ACC112 (cell line): Measurements from ENCODE around the gene TBC1D2B.

Experiments
- H2AFZ ChIP-seq: fragments of 200-600 bp; sonication (generic); one replicate; pipeline ENCODE4 v1.6.0; 2017; ENCODE audit warnings: antibody characterized with exemption, low read length; ENCODE audit not compliant: unreplicated experiment
- H3K27ac ChIP-seq: fragments of 200-600 bp; sonication (generic); 2 replicates; pipeline ENCODE4 v1.5.1; 2014; ENCODE audit warnings: low read depth, mild to moderate bottlenecking, antibody characterized with exemption, low read length, moderate library complexity
- H3K27me3 ChIP-seq: fragments of 200-600 bp; sonication (generic); 2 replicates; pipeline ENCODE4 v1.6.1; 2014; ENCODE audit warnings: mild to moderate bottlenecking, antibody characterized with exemption, low read length, moderate library complexity, mixed read lengths; ENCODE audit not compliant: insufficient read depth
- H3K36me3 ChIP-seq: fragments of 200-600 bp; sonication (generic); 2 replicates; pipeline ENCODE4 v1.6.1; 2016; ENCODE audit warnings: mild to moderate bottlenecking, antibody characterized with exemption, low read length, moderate library complexity, mixed read lengths; ENCODE audit not compliant: insufficient read depth
- H3K4me1 ChIP-seq: fragments of 200-600 bp; sonication (generic); one replicate; pipeline ENCODE4 v1.6.1; 2016; ENCODE audit warnings: low read length, mixed read lengths; ENCODE audit not compliant: insufficient read depth, unreplicated experiment, control insufficient read depth
- H3K4me3 ChIP-seq: fragments of 200-600 bp; sonication (generic); 2 replicates; pipeline ENCODE4 v1.5.1; 2014; ENCODE audit warnings: mild to moderate bottlenecking, low read depth, low read length
- H3K79me2 ChIP-seq: fragments of 200-600 bp; sonication (generic); one replicate; pipeline ENCODE4 v1.6.0; 2016; ENCODE audit warnings: low read length; ENCODE audit not compliant: control insufficient read depth, unreplicated experiment, insufficient read depth

TBC1D2B gene

DNA sequence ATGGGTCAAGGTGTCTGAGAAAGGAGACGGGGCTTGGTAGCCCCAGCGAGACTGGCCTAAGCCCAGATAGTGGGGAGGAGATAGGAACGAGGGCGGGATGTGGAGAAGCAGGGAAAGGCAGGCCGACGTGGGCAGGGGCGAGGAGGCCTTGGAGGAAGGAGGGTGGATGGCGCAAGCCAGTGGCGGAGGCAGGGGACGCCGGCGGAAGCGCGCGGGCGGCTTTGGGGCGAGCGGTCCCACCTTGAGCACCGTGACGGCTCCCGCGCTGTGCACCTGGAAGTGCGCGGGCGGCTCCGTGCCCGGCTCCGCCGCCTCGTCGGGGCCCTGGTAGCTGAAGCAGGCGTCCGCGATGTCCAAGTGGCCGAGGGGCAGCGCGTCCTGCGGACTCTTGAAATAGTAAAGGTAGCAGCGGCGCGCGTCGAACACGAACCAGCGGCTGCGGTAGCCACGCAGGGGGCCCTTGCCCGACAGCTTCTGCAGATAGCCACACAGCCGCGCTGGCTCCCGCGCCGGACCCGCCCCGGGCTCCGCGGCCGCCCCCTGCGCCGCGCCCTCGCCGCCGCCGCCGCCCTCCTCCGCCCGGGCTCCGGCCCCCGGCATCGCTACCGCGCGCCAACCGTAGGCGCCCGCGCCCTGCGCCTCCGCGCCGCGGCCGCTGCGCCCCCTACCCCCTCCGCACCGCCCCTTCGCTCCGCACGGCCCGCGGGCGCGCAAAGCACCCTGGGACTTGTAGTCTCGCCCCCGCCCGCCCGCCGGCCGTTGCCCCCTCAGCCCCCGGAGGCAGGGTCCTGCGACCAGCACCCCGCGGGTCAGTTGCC is at the start of gene TBC1D2B:
Gene TBC1D2B (minus strand): TSS at position 659 of the 818 bp plus-strand sequence. CDS start 59 bp downstream, at position 600.
- Histone ChIP-seq H3K27ac (peak within 1 kb of the TSS; percentile 90), H3K4me3 (peak within 1 kb of the TSS; percentile 100), H2AFZ (peak within 1 kb of the TSS; percentile 90), H3K79me2 (peaks cover 42% of the 10 kb centered on the region), H3K4me1 (peaks cover 23% of the 10 kb centered on the region), H3K36me3 (no peaks in the 10 kb centered on the region), H3K27me3 (no peaks in the 10 kb centered on the region)

DNA sequence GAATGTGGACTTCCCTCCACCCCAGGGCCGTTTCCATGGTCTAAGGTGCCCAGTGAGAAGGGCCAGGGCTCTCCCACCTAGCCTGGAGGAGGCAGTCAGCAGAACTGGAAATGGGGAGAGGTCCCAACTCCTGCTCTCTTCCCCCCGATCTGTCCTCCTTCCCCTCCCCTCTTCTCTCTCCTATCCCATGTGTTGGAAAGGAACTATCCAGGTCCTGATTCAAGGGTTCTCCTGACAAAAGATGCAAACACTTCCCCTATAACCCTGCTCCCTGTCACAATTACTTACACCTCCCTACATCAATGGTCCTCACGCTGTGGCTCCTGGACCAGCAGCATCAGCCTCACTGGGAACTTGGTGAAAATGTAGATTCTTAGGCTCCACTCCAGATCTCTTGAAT is 47.8 kb upstream of the TBC1D2B start:
- Histone ChIP-seq H3K79me2 (no peaks in the 10 kb centered on the region), H3K27ac (no peak overlapping the region), H3K4me3 (no peak overlapping the region), H3K4me1 (peaks cover 3% of the 10 kb centered on the region), H3K36me3 (no peaks in the 10 kb centered on the region), H3K27me3 (no peaks in the 10 kb centered on the region), H2AFZ (no peak overlapping the region)

DNA sequence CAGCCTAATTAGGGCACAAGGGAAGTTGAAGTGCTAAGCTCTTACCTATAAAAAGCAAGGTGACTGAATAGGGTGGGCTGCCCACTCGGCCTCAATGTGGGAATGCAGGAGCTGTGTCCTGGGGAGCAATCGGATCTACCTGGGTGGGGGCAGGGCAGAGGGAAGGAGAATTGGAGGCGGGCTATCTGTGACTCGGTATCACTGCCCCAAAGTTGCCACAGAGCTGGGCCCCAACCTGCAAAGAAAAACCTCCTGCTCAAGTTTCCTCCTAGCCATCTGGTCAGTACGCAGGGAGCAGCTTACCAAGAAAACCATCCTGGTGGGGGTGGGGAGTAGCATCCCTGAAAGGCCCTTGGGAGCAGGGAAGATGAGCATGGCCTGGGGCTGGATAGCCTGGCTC is 43.0 kb upstream of the TBC1D2B start:
- Histone ChIP-seq H3K4me3 (no peak overlapping the region), H3K36me3 (no peaks in the 10 kb centered on the region), H3K79me2 (no peaks in the 10 kb centered on the region), H3K4me1 (no peaks in the 10 kb centered on the region), H3K27me3 (no peaks in the 10 kb centered on the region), H3K27ac (no peak overlapping the region), H2AFZ (no peak overlapping the region)

DNA sequence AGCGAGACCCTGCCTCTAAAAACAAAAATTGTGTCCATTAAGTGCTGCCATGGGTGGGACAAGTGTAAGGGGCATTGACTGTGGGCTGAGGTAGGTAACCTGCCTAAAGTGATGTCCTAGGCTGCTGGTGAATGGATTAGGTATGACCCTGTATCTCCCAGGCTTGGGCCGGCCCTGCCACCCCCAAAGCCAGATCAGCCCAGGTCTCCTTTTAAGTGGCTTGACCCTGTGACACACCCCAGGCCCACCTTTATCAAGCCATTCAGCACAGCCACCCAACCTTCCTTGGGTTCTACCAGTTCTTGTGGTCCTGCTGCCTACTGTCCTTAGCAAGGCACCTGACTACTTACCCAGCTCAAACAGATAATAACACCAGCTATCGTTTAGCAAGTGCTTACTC is 35.0 kb upstream of the TBC1D2B start:
- no peaks in the 10 kb centered on the region for H3K27me3 ChIP-seq
- H2AFZ ChIP-seq: no peak overlapping the region
- no peak overlapping the region for H3K27ac ChIP-seq
- H3K36me3 ChIP-seq: no peaks in the 10 kb centered on the region
- no peak overlapping the region for H3K4me3 ChIP-seq
- no peaks in the 10 kb centered on the region for H3K79me2 ChIP-seq
- no peaks in the 10 kb centered on the region for H3K4me1 ChIP-seq

- no peaks in the 10 kb centered on the region for H3K79me2 ChIP-seq
- no peak overlapping the region for H2AFZ ChIP-seq
- H3K27me3 ChIP-seq: no peaks in the 10 kb centered on the region
Observed at GRCh38 chr15:78111788-78112187, 34.3 kb upstream of the TBC1D2B start.

GRCh38 chr15:78110916-78111475 is 33.5 kb upstream of the TBC1D2B start:
- H2AFZ ChIP-seq: no peak overlapping the region
- H3K27me3 ChIP-seq: no peaks in the 10 kb centered on the region
- no peak overlapping the region for H3K4me3 ChIP-seq
- H3K79me2 ChIP-seq: no peaks in the 10 kb centered on the region
- no peak overlapping the region for H3K27ac ChIP-seq
- no peaks in the 10 kb centered on the region for H3K36me3 ChIP-seq
- peaks cover 2% of the 10 kb centered on the region for H3K4me1 ChIP-seq

More at GRCh38 chr15:78111788-78112187, 34.3 kb upstream of the TBC1D2B start:
- Histone ChIP-seq H3K4me1 (no peaks in the 10 kb centered on the region), H3K27ac (no peak overlapping the region), H3K36me3 (no peaks in the 10 kb centered on the region), H3K4me3 (no peak overlapping the region)

DNA sequence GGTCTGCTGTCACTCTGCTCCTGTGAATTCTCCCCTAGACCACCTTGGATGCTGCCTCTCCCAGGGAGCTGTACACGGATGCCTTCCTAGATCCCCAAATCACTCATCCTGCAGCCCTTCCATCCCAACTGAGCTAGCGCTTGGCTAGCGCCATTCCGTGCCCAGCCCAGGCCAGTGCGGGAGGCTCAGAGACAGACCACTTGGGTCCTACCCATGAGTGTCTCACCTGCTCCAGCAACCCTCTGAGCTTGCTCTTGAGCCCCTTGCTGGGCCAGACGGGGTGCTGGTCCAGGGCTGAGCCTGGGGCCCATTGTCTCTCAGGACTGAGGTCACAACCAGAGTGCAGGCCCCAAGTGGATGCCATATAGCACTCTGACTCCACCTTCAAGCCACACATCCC is 32.6 kb upstream of the TBC1D2B start:
- no peaks in the 10 kb centered on the region for H3K27me3 ChIP-seq
- peaks cover 6% of the 10 kb centered on the region for H3K4me1 ChIP-seq
- no peak overlapping the region for H3K27ac ChIP-seq

DNA sequence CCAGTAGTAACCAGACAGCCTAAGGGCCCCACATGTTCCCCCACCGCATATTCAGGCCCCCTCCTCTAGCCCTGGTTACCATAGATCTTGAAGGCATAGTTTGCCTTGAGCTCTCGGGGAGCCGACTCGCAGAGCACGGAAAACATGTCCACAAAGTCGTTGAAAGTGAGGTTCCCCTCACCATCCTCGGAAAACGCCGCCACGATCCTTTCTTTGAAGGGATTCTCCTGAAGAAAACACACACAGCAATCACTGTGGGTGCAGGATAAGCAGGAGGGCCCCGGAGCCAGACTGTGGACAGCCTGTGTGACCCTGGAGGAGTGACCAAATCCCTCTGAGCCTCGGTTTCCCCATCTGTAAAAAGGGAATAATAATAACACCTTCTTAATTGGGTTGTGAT is 31.6 kb upstream of the TBC1D2B start:
- Histone ChIP-seq H2AFZ (no peak overlapping the region), H3K4me3 (no peak overlapping the region), H3K27ac (no peak overlapping the region), H3K27me3 (no peaks in the 10 kb centered on the region), H3K36me3 (no peaks in the 10 kb centered on the region), H3K4me1 (peaks cover 6% of the 10 kb centered on the region), H3K79me2 (no peaks in the 10 kb centered on the region)

More for the DNA sequence above, 32.6 kb upstream of the TBC1D2B start:
- Histone ChIP-seq H3K79me2 (no peaks in the 10 kb centered on the region), H3K4me3 (no peak overlapping the region), H3K36me3 (no peaks in the 10 kb centered on the region), H2AFZ (no peak overlapping the region)

DNA sequence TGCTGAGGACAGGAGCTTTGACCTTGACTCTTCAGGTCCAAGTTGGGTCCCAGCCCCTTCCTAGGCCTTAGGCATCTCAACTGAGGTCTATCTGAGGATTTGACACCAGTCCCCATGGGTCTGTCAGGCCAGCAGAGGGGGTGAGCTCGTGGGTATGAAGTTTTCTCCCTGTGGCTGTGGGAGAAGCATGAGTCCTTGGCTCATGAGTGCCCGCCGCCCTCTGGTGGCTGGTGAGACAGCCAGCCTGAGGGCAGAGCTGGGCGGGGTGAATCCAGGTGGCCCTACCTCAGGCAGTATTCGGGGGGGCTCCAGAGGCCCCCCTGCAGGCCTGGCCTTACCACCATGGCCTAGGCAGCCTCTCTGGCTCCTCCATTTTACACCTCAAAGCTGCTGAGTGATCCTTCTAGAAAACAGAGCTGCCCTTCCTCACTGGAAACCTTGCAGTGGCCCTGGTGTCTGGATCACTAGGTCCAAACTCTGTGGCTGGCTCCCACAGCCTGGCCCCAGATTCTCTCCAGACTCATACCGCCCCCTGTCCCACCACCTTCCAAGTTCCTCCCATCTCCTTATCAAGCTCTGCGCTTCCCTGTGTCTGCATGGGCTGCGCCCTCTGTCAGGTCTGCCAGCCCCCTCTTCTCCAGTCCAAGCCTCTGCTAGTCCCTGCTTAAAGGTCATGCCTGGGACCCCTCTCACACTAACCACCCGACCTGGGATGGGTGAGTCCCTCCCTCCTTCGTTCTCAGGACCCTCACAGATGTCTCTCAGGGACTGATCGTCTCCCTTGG is 31.0 kb upstream of the TBC1D2B start:
- no peak overlapping the region for H3K27ac ChIP-seq
- H3K79me2 ChIP-seq: no peaks in the 10 kb centered on the region
- H3K4me1 ChIP-seq: peaks cover 6% of the 10 kb centered on the region
- H2AFZ ChIP-seq: no peak overlapping the region
- no peaks in the 10 kb centered on the region for H3K27me3 ChIP-seq
- no peaks in the 10 kb centered on the region for H3K36me3 ChIP-seq
- no peak overlapping the region for H3K4me3 ChIP-seq

DNA sequence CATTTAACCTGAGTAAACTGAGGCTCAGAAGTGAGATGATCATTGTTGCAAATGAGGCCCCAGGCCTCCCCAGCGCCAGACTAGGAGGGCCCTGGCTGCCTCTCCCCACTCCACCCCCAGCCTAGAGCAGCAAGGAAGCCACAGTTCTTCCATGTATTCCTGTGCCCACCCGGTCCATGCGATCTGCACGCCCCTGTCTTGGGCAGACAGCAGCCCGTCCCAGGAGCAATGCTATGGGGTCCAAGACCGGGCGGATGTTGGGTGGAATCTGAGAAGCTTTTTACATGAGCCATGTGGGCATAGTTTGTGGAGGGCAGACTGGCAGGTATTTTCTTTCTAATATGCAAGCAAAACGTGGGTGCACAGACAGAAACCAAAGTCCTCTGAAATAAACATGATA is 30.0 kb upstream of the TBC1D2B start:
- Histone ChIP-seq H3K27me3 (no peaks in the 10 kb centered on the region), H3K4me3 (no peak overlapping the region), H3K36me3 (no peaks in the 10 kb centered on the region), H2AFZ (no peak overlapping the region), H3K27ac (no peak overlapping the region), H3K79me2 (no peaks in the 10 kb centered on the region), H3K4me1 (peaks cover 6% of the 10 kb centered on the region)
